GM12892 (cell line): Measurements from ENCODE around the gene NR1H4.

Experiments used
- POLR2A ChIP-seq: IDR thresholded peaks from 2 replicates; pipeline ENCODE4 v1.6.1; 2011; ENCODE audit warnings: low read depth, low read length, control low read depth
- TAF1 ChIP-seq: IDR thresholded peaks from 2 replicates; pipeline ENCODE4 v1.6.1; 2011; ENCODE audit warnings: low read depth, mild to moderate bottlenecking, control low read depth, low read length, borderline replicate concordance

DNA sequence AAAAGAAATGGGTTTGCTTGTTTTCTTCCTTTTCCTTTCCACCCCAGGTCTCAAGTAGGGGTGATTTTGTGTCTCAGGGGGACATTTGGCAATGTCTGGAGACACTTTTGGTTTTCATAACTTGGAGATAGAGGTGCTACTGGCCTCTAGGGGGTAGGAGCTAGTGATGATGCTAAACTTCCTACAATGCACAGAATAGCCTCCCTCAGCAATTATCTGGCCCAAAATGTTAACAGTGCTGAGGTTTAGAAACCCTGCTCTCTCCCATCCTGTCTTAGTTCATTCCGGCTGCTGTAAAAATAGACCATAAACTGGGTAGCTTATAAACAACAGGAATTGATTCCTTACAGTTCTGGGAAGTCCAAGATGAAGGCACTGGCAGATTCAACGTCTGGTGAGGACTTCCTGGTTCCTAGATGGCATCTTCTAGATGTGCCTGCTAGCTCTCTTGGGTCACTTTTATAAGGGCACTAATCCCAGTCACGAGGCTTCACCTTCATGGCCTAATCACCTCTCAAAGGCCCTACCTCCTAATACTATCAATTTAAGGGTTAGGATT is 92.4 kb downstream of the NR1H4 start:
- TF ChIP-seq POLR2A (no peak), TAF1 (no peak)
